ENCODE data around the gene PFDN4. TPM values are rescaled to one million over a fixed set of nuclear protein-coding genes. Genes with fewer than 3 reads are reported as not detected.

Gene PFDN4
- total and polyA plus RNA-seq, 8 donors: 16.7 to 65.6 (median 47.5) TPM

GRCh38 chr20:54214566-54214965, 6.7 kb downstream of the PFDN4 start:
- no peaks in the 10 kb centered on the region for H3K27me3 ChIP-seq
- peaks cover 0 to 24% of the 10 kb centered on the region in 2 donors for H3K36me3 ChIP-seq
- ATAC-seq (no peak), DNase-seq (no peak)
- TF ChIP-seq CTCF (IDR thresholded peaks at IDR 0.05): no peak
- intact Hi-C loops (cut with DNase I): no loop called here
- no peak overlapping the region for H3K4me3 ChIP-seq
- H3K27ac ChIP-seq: no peak overlapping the region
- H3K4me1 ChIP-seq: peaks cover 3 to 10% of the 10 kb centered on the region in 2 donors
- H3K9me3 ChIP-seq: no peaks in the 10 kb centered on the region

- no peaks in the 10 kb centered on the region for H3K9me3 ChIP-seq
- DNase-seq: no peak
- H3K36me3 ChIP-seq: peaks cover 0 to 24% of the 10 kb centered on the region in 2 donors
- H3K27me3 ChIP-seq: no peaks in the 10 kb centered on the region
- no peak for ATAC-seq
- TF ChIP-seq CTCF (IDR thresholded peaks at IDR 0.05): no peak
- H3K4me3 ChIP-seq: no peak overlapping the region
- H3K27ac ChIP-seq: no peak overlapping the region
- intact Hi-C loops (cut with DNase I): no loop called here
- H3K4me1 ChIP-seq: peaks cover 3 to 4% of the 10 kb centered on the region in 2 donors
These were observed 7.4 kb downstream of the PFDN4 start for GRCh38 chr20:54215157-54215789.

GRCh38 chr20:54217762-54218161, 9.9 kb downstream of the PFDN4 start:
- Histone ChIP-seq H3K27ac (no peak overlapping the region), H3K4me3 (no peak overlapping the region), H3K36me3 (peaks cover 0 to 24% of the 10 kb centered on the region in 2 donors), H3K4me1 (peaks cover 0 to 8% of the 10 kb centered on the region in 2 donors), H3K27me3 (no peaks in the 10 kb centered on the region), H3K9me3 (no peaks in the 10 kb centered on the region)
- TF ChIP-seq CTCF (IDR thresholded peaks at IDR 0.05): no peak
- intact Hi-C loops (cut with DNase I): no loop called here
- ATAC-seq (no peak), DNase-seq (no peak)

- TF ChIP-seq CTCF (IDR thresholded peaks at IDR 0.05): no peak
- Histone ChIP-seq H3K4me3 (no peak overlapping the region), H3K27ac (no peak overlapping the region), H3K9me3 (no peaks in the 10 kb centered on the region), H3K27me3 (no peaks in the 10 kb centered on the region), H3K36me3 (peaks cover 0 to 24% of the 10 kb centered on the region in 2 donors), H3K4me1 (peaks cover 0 to 8% of the 10 kb centered on the region in 2 donors)
- DNase-seq (no peak), ATAC-seq (no peak)
- intact Hi-C loops (cut with DNase I): no loop called here
These were observed 10.6 kb downstream of the PFDN4 start for GRCh38 chr20:54218470-54218869.

- Histone ChIP-seq H3K9me3 (no peaks in the 10 kb centered on the region), H3K4me3 (no peak overlapping the region), H3K4me1 (peaks cover 0 to 8% of the 10 kb centered on the region in 2 donors), H3K36me3 (peaks cover 0 to 24% of the 10 kb centered on the region in 2 donors), H3K27me3 (no peaks in the 10 kb centered on the region), H3K27ac (no peak overlapping the region)
- ATAC-seq: peak; percentile 52
- intact Hi-C loops (cut with DNase I): loop anchor here in 1 of 2 donors (5.0 kb wide), 1 partner anchor 427 kb away; no protein-coding TSS in a partner anchor
- peak in 2 of 4 donors; percentile 28 to 53 for DNase-seq
- TF ChIP-seq CTCF (IDR thresholded peaks at IDR 0.05): peak; percentile 29 to 36
These were observed 12.0 kb downstream of the PFDN4 start for GRCh38 chr20:54219751-54220426.
